Osteoblast (primary cell): ENCODE measurements around the gene UBE2B. TPM values are rescaled to one million over a fixed set of nuclear protein-coding genes. Genes with fewer than 3 reads are reported as not detected.

ENCODE experiments used
- DNase-seq: peaks from one replicate; pipeline ENCODE4 v3.0.0; 2011; ENCODE audit warnings: low spot score, mixed read lengths; ENCODE audit not compliant: insufficient read length; ENCODE audit errors: missing footprints
- H2AFZ ChIP-seq: 2 replicates; pipeline ENCODE4 v1.6.0; 2011; ENCODE audit warnings: mild to moderate bottlenecking, low read length
- H3K27ac ChIP-seq: 2 replicates; pipeline ENCODE4 v1.5.1; 2011; ENCODE audit warnings: mild to moderate bottlenecking, low read depth, low read length, moderate library complexity
- H3K27me3 ChIP-seq: 2 replicates; pipeline ENCODE4 v1.6.0; 2012; ENCODE audit warnings: mild to moderate bottlenecking, control low read depth, inconsistent platforms, low read length, moderate library complexity; ENCODE audit not compliant: insufficient read depth
- H3K36me3 ChIP-seq: 2 replicates; pipeline ENCODE4 v1.5.1; 2011; ENCODE audit warnings: mild to moderate bottlenecking, low read length, control low read depth, moderate library complexity; ENCODE audit not compliant: insufficient read depth
- H3K4me1 ChIP-seq: 2 replicates; pipeline ENCODE4 v1.5.1; 2011; ENCODE audit warnings: mild to moderate bottlenecking, low read length, control low read depth, moderate library complexity; ENCODE audit not compliant: insufficient read depth
- H3K4me2 ChIP-seq: 2 replicates; pipeline ENCODE4 v1.6.0; 2011; ENCODE audit warnings: mild to moderate bottlenecking, low read length; ENCODE audit not compliant: insufficient read depth
- H3K4me3 ChIP-seq: fragments of 200-600 bp; sonication (generic); 3 replicates; pipeline ENCODE4 v1.5.1; 2012; ENCODE audit warnings: mild to moderate bottlenecking, low read length, inconsistent platforms; ENCODE audit not compliant: insufficient read depth
- H3K79me2 ChIP-seq: 2 replicates; pipeline ENCODE4 v1.6.0; 2012; ENCODE audit warnings: mild to moderate bottlenecking, low read length, control low read depth, inconsistent platforms; ENCODE audit not compliant: insufficient read depth
- H3K9me3 ChIP-seq: 2 replicates; pipeline ENCODE4 v1.5.1; 2011; ENCODE audit warnings: low read depth, low read length, control low read depth
- H4K20me1 ChIP-seq: 2 replicates; pipeline ENCODE4 v1.6.0; 2012; ENCODE audit warnings: mild to moderate bottlenecking, low read length, control low read depth; ENCODE audit not compliant: insufficient read depth
- CTCF ChIP-seq: IDR thresholded peaks from 2 replicates; pipeline ENCODE4 v1.5.1; 2011; ENCODE audit warnings: mild to moderate bottlenecking, low read depth, low read length, moderate library complexity; ENCODE audit errors: extremely low read depth
- total RNA-seq: library from RNA; depleted of rRNA; stranded (reverse); fragments of >200 nt; gene quantifications from 2 replicates; pipeline ENCODE4 v1.2.3, GENCODE V29; 2012

Gene UBE2B
- total RNA-seq, 1 donor = 73.5 TPM

DNA sequence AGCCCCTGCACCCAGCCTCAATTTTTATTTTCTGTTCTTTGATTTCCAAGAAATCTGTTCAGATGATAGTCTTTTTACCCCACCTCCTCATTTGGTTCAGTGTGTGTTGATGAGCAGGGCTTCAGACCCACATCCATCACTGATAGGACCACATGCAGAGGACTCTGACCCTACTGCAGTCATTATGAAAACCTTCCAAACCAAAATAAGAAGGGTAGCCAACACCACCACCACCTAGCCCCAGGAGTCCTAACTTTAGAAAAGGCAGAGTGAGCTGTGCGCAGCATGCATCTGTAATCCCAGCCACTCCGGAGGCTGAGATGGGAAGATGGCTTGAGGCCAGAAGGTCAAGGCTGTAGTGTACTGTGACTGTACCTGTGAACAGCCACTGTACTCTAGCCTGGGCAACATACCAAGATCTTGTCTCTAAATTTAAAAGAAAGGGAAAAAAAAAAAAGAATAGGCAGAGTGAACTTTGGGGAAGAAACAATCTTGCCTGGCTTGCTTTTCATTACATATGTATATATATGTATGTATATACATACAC is 27.3 kb downstream of the UBE2B start:
- H3K27ac ChIP-seq = no peak overlapping the region
- H3K9me3 ChIP-seq = no peaks in the 10 kb centered on the region
- H3K4me1 ChIP-seq = no peaks in the 10 kb centered on the region
- H3K4me3 ChIP-seq = no peak overlapping the region
- DNase-seq = no peak
- no peak for TF ChIP-seq CTCF
- peaks cover 41% of the 10 kb centered on the region for H3K36me3 ChIP-seq
- no peak overlapping the region for H2AFZ ChIP-seq
- no peaks in the 10 kb centered on the region for H3K79me2 ChIP-seq
- H4K20me1 ChIP-seq = no peaks in the 10 kb centered on the region
- no peak overlapping the region for H3K4me2 ChIP-seq
- no peaks in the 10 kb centered on the region for H3K27me3 ChIP-seq

DNA sequence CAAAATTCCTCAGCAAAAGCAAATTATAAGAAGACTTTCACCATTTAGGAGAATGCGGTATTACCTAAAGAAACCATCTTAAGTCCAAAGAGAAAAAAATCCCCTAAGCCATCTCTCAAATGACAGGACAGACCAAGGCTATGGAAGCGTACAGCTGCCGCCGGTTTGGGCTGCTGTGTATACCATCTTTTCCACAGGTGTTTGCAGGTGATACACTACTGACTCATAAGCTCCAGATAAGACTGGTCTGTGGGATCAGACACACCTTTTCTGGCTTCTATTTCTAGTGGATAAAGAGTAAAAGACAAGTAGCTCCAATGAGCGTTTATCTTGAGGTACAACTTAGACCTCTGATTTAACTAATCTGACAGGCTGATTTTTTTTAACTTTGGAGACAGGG is 32.6 kb downstream of the UBE2B start:
- Histone ChIP-seq H3K79me2 (peaks cover 3% of the 10 kb centered on the region), H3K4me1 (no peaks in the 10 kb centered on the region), H3K4me3 (no peak overlapping the region), H2AFZ (no peak overlapping the region), H3K36me3 (peaks cover 7% of the 10 kb centered on the region), H3K27ac (no peak overlapping the region), H3K27me3 (no peaks in the 10 kb centered on the region), H3K4me2 (no peak overlapping the region), H4K20me1 (no peaks in the 10 kb centered on the region), H3K9me3 (no peaks in the 10 kb centered on the region)
- DNase-seq = no peak
- no peak for TF ChIP-seq CTCF

GRCh38 chr5:134406390-134406789 is 35.0 kb downstream of the UBE2B start:
- H3K27ac ChIP-seq = no peak overlapping the region
- H3K9me3 ChIP-seq = no peaks in the 10 kb centered on the region
- H3K4me2 ChIP-seq = no peak overlapping the region
- no peak for DNase-seq
- H3K4me1 ChIP-seq = peaks cover 9% of the 10 kb centered on the region
- H3K27me3 ChIP-seq = no peaks in the 10 kb centered on the region
- H4K20me1 ChIP-seq = no peaks in the 10 kb centered on the region
- H3K4me3 ChIP-seq = no peak overlapping the region
- peaks cover 24% of the 10 kb centered on the region for H3K79me2 ChIP-seq
- H2AFZ ChIP-seq = no peak overlapping the region
- no peak for TF ChIP-seq CTCF
- peaks cover 6% of the 10 kb centered on the region for H3K36me3 ChIP-seq

DNA sequence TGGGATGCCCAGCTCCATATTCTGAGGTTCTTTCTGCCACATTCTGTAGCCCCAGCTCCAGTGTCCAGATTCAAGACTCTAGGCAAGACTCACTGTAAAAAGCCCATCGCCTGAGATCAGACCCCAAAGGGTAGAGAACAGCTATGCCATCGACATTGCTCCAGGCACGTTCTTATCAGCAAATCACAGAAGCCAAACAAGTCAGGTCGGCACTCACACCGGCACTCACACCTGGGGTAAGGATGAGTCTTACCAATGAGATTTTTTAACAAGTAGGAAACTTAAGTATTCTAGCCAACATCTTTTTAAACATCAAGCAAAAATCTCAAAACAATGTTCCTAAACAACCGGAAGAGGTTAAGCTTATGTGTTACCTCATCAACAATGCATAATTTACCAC is 38.0 kb downstream of the UBE2B start:
- Histone ChIP-seq H3K36me3 (peaks cover 6% of the 10 kb centered on the region), H3K9me3 (no peaks in the 10 kb centered on the region), H3K4me2 (no peak overlapping the region), H4K20me1 (no peaks in the 10 kb centered on the region), H2AFZ (no peak overlapping the region), H3K4me1 (peaks cover 9% of the 10 kb centered on the region), H3K79me2 (peaks cover 31% of the 10 kb centered on the region), H3K27ac (no peak overlapping the region), H3K4me3 (no peak overlapping the region), H3K27me3 (no peaks in the 10 kb centered on the region)
- no peak for DNase-seq
- TF ChIP-seq CTCF = no peak
